Measurements from ENCODE around the gene PHRF1.

Gene PHRF1

DNA sequence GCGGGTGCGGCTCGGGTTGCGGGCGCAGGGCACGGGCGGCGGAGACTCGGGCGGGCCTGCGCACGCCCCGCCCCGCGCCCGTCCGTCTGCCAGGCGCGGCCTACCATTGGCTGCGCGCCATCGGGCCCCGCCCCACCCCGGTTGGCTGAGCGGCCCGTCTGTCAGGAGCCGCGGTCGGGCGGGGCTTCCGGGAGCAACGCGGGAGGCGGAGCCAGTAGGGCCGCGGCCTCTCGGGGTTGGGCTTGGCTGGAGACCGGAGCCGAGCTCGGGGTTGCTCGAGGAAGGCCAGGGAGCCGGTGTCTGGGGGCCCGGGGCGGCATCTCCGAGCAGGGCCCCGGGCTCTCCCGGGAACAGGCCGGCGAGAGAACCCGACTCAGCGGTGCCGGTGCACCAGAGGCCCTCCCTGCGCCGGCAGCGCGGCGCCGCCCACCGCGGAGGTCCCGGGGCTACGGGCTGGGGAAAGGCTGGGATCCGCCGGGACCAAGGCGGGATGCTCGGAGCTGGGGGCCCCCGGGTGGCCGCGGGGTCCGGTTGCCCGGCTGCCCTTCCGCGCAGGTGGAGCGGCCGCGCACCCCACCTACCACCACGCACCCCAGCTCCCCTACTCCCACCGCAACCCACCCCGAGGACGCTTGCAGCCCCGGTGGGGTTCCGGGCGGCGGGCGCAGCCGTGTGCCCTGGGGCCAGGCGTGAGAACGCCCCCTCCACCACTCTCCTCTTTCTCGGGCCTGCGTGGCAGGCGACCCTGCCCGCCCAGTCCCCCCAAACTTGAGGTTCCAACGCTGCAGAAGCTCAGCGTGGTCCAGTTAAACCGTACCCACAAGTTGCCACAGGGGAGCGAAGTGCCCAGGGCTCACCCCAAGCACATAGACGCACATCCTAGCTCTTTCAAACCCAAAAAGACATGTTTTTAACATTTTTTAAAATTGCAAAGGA, 40.5 kb upstream of the PHRF1 start, which contains the start of gene HRAS:
Gene HRAS, minus strand, starts transcription at position 58 of the 936 bp plus-strand sequence.
- peak within 1 kb of the TSS; percentile 72 for H3K4me3 ChIP-seq (ENCODE audit: low read length)
- TF ChIP-seq, protein P1, sequence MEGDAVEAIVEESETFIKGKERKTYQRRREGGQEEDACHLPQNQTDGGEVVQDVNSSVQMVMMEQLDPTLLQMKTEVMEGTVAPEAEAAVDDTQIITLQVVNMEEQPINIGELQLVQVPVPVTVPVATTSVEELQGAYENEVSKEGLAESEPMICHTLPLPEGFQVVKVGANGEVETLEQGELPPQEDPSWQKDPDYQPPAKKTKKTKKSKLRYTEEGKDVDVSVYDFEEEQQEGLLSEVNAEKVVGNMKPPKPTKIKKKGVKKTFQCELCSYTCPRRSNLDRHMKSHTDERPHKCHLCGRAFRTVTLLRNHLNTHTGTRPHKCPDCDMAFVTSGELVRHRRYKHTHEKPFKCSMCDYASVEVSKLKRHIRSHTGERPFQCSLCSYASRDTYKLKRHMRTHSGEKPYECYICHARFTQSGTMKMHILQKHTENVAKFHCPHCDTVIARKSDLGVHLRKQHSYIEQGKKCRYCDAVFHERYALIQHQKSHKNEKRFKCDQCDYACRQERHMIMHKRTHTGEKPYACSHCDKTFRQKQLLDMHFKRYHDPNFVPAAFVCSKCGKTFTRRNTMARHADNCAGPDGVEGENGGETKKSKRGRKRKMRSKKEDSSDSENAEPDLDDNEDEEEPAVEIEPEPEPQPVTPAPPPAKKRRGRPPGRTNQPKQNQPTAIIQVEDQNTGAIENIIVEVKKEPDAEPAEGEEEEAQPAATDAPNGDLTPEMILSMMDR (conservative IDR thresholded peaks at IDR 0.05; ENCODE audit: low read length), result no peak
- DNase-seq (ENCODE audit: low read depth), result peak; percentile 93

DNA sequence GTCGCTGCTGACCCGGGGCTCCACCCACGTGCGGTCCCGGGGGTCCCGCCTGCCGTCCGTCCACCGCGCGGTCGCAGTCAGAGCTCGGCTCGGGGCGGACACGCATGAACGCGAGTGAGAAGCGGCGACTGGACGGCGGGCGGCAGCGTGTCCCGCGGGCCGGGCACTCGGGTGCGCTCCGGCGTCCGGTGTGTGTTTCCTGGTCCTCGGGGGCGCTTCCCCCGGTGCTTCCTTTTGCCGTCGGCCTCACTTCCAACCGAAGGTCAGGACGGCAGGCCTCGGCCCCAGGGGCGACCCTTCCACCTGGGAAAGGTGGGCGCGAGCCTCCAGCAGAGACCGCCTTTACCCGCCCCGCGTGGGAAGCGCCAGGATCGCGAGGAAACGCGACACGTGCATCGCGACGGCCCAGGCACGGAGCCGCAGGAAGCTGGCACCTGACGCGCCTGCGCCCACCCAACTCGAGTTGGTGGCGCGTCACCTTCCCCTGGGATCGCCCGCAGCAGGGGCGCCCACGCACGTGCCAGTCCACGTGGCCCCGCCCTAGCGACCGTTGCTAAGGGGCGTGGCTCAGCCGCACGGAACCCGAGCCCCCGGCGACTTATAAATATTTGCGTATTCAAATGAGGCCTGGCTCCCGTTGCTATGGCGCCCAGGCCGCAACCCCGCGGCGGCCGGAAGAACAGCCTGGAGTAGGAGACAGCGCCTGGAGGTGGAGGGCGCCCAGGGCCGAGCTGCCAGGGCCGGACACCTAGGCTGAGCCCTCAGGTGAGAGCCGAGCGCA, 39.2 kb upstream of the PHRF1 start, which contains the start of gene LRRC56:
Gene LRRC56, plus strand, starts transcription at position 687 of the 781 bp plus-strand sequence. CDS start 3,158 bp downstream, outside the sequence.
- peak; percentile 79 for DNase-seq (ENCODE audit: low read depth)
- TF ChIP-seq, protein P1 (conservative IDR thresholded peaks at IDR 0.05; ENCODE audit: low read length), result no peak
- H3K4me3 ChIP-seq (ENCODE audit: low read length), result peak within 1 kb of the TSS; percentile 38

DNA sequence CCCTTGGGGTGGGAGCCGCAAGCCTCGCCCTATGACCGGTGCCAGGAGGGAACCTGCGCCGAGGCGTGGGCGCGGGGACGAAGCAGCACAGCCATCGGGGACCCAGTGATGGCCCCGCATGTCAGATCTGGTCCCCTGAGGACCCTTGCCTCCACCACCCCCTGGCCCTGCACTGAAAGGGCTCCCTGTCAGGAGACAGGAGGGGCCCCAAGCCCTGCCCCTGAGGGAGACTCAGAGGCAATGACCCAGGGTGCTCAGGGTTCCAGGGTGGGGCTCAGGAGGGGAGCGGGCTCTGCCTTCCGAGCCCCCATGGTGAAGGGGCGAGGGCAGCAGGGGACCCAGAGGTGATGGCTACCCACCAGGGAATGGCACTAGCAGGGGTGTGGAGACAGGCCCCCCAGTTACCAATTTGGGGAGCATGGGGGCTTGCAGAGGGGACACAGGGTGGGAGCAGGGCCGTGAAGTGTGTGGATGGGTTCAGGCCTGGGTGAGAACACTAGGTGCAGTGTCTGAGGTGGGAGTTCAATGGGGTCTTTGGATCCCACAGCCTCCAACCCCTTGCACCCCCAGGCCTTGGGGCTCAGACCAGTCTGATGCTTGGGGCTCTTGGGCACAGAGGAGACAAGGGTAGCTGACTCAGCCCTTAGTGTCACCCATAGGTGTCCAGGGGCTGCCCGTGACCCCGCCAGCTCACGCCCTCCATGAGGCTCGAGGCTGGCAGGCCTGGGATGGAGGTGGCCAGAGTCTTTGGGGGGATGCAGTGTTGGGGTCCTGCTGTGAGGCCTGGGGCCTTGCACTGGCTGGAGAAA, 38.4 kb upstream of the PHRF1 start:
- TF ChIP-seq, protein P1 (conservative IDR thresholded peaks at IDR 0.05; ENCODE audit: low read length), result no peak
- H3K4me3 ChIP-seq (ENCODE audit: low read length), result peak overlapping the region; percentile 38
- DNase-seq (ENCODE audit: low read depth), result no peak

DNA sequence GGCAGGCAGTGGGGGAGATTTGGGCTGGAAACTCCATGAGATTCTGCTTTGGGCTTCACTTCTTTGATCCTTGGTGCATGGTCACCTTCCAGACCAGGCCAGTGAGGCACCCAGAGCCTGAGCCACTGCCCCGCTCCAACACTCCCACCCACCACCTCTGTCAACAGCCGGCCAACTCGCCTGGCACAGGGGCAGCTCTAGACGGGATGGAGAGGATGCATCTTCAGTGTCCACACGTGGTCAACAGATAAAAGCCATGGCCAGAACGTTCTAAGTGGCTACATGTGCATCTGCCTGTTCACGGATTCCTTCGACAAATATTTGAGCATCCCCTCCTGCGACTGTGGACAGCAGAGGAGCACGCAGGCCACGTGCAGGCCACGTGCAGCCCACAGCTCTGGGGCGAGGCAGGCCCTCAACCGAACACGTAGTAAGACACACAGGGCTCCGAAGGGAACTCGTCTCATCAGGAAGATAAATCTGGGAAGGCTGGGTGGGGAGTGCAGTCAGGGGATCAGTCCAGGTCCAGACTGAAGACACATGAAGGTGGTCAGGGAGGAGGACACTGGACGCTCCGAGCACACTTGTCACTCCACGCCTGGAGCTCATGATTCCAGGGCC, 37.7 kb upstream of the PHRF1 start:
- no peak for DNase-seq (ENCODE audit: low read depth)
- TF ChIP-seq, protein P1 (conservative IDR thresholded peaks at IDR 0.05; ENCODE audit: low read length), result no peak
- H3K4me3 ChIP-seq (ENCODE audit: low read length), result no peak overlapping the region

DNA sequence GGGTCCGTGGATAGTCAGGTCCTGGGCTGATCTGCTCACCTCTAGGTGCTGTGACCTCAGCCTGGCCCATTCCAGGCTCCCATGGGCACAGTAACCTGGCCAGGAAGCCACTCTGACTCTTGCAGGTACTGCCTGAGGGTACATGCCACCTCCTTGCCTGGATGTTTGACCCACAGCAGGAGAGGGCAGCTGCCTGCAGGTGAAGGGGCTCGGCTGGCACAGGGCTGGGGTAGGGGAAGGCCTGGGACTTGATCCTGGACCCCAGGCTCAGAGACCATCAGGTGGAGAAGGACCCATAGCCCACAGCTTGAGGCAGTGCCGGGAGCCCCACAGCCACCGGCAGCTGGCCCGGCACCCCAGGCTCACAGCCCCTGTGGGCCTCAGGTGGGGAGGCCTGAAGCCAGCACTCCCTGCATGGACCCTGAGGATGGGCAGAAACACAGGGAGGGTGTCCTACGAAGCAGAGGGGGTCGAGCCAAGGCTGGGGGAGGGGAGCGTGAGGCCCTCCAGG, 36.2 kb upstream of the PHRF1 start:
- no peak overlapping the region for H3K4me3 ChIP-seq (ENCODE audit: low read length)
- DNase-seq (ENCODE audit: low read depth), result no peak
- TF ChIP-seq, protein P1 (conservative IDR thresholded peaks at IDR 0.05; ENCODE audit: low read length), result no peak
